Amygdala (tissue), 56 donors: ENCODE measurements around the gene GRIK1.

Experiments used
- DNase-seq, 56 donors: peaks; one replicate each; lab custom pipeline; 2025; lab: John Stamatoyannopoulos, UW

Gene GRIK1

GRCh38 chr21:29920938-29921337 is 18.9 kb downstream of the GRIK1 start:
- no peak for DNase-seq

GRCh38 chr21:29914326-29914725 is 25.5 kb downstream of the GRIK1 start:
- DNase-seq, result no peak

- DNase-seq, result no peak
These were observed 30.2 kb downstream of the GRIK1 start for GRCh38 chr21:29909571-29909970.

GRCh38 chr21:29904359-29905282 is 35.2 kb downstream of the GRIK1 start:
- no peak for DNase-seq

GRCh38 chr21:29896884-29897283 is 42.9 kb downstream of the GRIK1 start:
- DNase-seq, result no peak

GRCh38 chr21:29893687-29894086 is 46.1 kb downstream of the GRIK1 start:
- no peak for DNase-seq

- DNase-seq, result no peak
These were observed 47.4 kb downstream of the GRIK1 start for GRCh38 chr21:29892379-29892778.

GRCh38 chr21:29888437-29888836 is 51.4 kb downstream of the GRIK1 start:
- no peak for DNase-seq

GRCh38 chr21:29887313-29888009 is 52.3 kb downstream of the GRIK1 start:
- DNase-seq, result no peak

GRCh38 chr21:29885491-29885890 is 54.3 kb downstream of the GRIK1 start:
- DNase-seq, result no peak

- DNase-seq, result no peak
These were observed 63.9 kb downstream of the GRIK1 start for GRCh38 chr21:29875873-29876272.

GRCh38 chr21:29875036-29875716 is 64.6 kb downstream of the GRIK1 start:
- no peak for DNase-seq

GRCh38 chr21:29873908-29874307 is 65.9 kb downstream of the GRIK1 start:
- DNase-seq, result no peak

GRCh38 chr21:29870814-29871213 is 69.0 kb downstream of the GRIK1 start:
- DNase-seq, result no peak

- no peak for DNase-seq
These were observed 72.0 kb downstream of the GRIK1 start for GRCh38 chr21:29867796-29868195.

GRCh38 chr21:29860346-29860745 is 79.5 kb downstream of the GRIK1 start:
- no peak for DNase-seq

- peak in 1 of 56 donors; percentile 4 for DNase-seq
These were observed 82.6 kb downstream of the GRIK1 start for GRCh38 chr21:29857150-29857549.

- no peak for DNase-seq
These were observed 85.0 kb downstream of the GRIK1 start for GRCh38 chr21:29854795-29855194.

GRCh38 chr21:29851611-29852010 is 88.2 kb downstream of the GRIK1 start:
- no peak for DNase-seq

- peak in 44 of 56 donors; percentile 1 to 70 (median 18) for DNase-seq
These were observed 90.0 kb downstream of the GRIK1 start for GRCh38 chr21:29849735-29850176.

- no peak for DNase-seq
These were observed 96.0 kb downstream of the GRIK1 start for GRCh38 chr21:29843804-29844203.
